HG02973 (cell line): ENCODE measurements around the gene KCNJ5.

Experiments
- ATAC-seq: cut with Tn5 transposase; IDR thresholded peaks from one replicate; pipeline ENCODE4 v1.9.1; 2021; ENCODE audit warnings: moderate library complexity; ENCODE audit not compliant: unreplicated experiment

KCNJ5 gene

GRCh38 chr11:128893578-128894285, 2.6 kb downstream of the KCNJ5 start:
- ATAC-seq: peak; percentile 61

DNA sequence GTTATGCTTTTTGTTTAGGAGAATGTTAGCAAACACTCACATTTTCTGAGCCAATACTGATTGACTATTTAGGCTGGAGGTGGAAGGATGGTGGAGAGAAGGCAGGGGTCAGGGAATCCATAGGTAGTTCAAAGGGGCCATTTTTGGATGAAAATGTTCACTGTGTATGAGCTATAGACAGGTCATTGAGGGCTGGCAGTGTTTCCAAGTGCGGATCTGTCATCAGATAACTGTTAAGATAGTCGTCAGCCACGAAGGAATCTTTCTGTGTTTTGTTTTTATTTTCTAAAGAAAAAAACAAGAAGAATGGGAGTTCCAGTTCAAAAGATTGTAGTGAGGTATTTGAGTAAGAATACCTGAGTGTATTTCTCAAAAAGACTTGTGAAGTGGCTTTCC, 3.1 kb downstream of the KCNJ5 start:
- ATAC-seq: no peak

GRCh38 chr11:128894685-128895084, 3.5 kb downstream of the KCNJ5 start:
- no peak for ATAC-seq

- no peak for ATAC-seq
Measured at GRCh38 chr11:128895526-128895925, 4.4 kb downstream of the KCNJ5 start.

- ATAC-seq: no peak
Measured at GRCh38 chr11:128896356-128896755, 5.2 kb downstream of the KCNJ5 start.

GRCh38 chr11:128897826-128898225, 6.7 kb downstream of the KCNJ5 start:
- ATAC-seq: no peak

DNA sequence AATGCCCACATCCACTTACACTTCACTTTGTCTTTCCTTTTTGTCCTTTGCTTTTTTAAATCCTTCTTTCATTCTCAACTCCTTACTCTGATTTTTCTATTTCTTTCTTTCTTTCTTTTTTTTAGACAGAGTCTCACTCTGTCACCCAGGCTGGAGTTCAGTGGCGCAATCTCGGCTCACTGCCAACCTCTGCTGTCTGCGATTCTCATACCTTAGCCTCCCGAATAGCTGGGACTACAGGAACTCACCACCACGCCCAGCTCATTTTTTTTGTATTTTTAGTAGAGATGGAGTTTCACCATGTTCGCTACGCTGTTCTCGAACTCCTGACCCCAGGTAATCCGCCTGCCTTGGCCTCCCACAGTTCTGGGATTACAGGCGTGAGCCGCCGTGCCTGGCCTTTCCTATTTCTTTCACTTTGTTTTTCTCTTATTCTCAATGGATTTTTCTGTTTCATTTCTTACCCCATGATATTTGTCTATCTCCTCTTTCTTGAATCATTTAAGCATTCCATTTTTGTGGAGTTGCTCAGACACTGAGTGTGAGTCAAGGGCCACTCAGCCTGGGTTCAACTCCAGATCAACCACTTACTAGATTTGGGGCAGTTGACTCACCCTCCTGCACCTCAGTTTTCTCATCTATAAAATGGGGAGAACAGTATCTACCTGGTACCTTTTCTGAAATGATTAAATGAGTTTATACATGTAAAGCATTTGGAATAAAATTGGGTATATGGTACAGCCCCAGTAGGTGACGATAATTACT, 7.6 kb downstream of the KCNJ5 start:
- ATAC-seq: no peak

DNA sequence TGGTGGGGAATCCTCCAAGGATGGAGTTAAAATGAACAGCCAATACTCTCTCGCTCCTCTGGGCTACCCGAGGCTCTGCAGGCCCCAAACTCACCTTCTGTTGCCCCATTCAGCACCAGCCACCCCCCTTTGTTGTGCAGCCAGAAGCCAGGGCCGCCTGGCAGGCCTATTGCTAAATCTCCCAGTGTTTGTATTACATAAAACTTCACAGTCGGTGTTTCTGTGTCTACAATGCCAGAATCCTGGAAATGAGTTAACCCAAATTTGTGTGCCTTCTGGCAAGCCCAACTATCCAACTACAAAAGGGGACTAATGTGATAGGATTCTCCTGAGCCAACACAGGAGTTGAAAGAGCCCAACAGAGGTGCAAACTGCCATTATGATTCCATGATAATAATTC, 9.3 kb downstream of the KCNJ5 start:
- ATAC-seq: no peak

GRCh38 chr11:128901653-128902514, 10.7 kb downstream of the KCNJ5 start:
- ATAC-seq: no peak

- no peak for ATAC-seq
Measured at GRCh38 chr11:128902515-128903066, 11.4 kb downstream of the KCNJ5 start.

- ATAC-seq: no peak
Measured at GRCh38 chr11:128903248-128904061, 12.3 kb downstream of the KCNJ5 start.

DNA sequence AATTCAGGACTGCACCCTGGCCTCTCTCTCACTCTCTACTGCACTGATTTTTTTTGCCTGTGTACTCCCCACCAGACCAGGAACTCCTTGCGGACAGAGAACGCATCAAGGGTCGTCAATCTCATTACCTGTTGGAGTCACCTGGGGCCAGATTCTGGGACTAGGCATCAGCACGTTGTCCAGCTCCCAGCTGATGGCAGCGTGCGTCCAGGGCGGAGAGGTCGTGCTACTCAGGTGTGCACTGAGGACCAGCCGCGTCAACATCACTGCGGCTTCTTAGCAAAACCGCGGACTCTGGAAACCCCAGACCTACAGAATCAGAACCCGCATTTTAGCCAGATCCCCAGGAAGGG, 13.1 kb downstream of the KCNJ5 start:
- ATAC-seq: no peak

DNA sequence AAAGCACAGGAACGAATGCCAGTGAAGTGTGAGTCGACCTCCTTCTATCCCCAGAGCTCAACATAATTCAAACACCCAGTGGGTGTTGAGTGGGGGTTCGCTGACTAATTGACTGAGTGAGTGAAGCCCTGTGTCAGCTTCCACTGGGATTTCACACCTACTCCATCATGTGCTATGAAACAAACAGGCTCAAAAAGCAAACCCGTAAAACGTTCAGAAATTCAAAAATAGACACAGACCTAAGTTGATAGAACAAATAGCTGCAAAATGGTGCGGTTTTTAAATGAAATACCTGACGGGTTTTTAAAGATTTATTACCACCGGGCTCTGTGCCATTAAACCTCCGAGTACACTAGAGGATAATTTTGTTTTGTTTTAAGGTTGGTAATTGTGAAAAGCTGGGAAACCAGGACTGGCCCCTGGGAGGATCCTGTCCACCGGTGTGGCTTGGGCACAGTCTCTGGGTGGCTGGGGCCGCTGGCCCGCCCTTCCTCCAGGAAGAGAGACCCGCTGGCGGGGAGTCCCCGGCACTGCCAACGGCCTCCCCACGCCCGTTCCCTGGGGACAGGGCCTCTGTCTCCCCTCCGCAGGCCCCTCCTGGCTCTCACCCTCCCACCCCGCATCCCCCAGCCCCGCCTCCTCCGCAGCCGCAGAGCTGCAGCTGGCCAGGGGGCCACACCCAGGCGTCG, 13.6 kb downstream of the KCNJ5 start:
- ATAC-seq: peak; percentile 25

DNA sequence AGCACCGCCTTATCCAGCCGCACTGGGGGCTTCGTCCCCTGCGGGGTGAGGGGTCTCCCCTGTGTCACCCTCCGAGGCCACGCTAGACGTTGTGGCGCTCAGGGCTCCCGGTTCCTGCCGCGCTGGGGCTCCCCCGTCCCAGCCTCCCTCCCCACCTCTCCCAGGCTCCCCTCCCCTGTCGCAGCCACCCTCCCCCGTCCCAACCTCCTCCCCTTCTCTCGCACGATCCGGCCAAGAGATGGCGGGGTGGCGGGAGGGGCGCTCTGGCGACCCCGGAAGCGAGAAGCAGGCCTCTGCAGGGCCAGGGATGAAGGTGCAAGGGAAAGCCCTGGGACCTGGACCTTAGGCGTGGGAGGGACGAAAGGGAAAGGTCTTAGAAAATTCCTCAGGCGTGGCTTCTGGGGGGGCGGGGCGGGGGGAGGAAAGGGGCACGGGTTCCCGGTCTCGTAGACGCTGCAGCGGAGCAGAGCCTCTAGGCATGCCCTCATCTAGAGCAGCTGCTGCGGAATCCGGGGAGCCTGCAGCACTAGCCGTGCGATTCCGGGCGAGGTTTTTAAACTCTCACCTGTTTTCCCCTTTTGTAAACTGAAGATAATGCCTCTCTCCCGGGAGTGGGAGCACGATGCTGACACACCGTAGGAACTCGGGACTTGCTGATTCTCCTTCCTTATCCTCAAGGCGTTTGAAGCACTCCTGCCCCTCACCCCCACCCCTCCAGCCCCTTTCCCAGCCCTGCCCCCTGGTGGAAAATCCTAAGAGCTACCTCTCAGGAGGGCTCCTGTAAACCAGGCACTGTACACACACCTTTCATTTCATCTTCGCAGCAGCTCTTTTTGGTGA, 14.4 kb downstream of the KCNJ5 start:
- peak; percentile 55 for ATAC-seq

- ATAC-seq: no peak
Measured at GRCh38 chr11:128906185-128907050, 15.3 kb downstream of the KCNJ5 start.

DNA sequence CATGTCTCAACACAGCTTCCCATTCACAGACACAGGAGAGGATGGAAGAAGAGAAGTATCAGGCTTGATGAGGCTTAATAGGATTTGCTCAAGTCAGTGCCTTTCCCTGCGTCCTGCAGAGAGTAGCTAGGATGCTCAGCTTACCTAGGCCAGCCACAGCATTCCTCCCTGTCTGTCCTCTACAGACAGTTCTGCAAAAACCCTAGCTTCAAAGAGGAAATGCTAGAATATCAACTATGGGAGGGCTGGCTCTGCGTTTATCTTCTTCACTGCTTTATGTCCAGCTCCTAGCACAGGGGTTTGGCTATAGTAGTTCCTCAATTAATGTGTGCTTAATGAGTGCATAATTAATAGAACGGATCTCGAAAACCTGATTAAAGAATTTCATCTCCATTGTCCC, 16.4 kb downstream of the KCNJ5 start:
- no peak for ATAC-seq

GRCh38 chr11:128908391-128909246, 17.5 kb downstream of the KCNJ5 start:
- ATAC-seq: no peak
